Measurements from ENCODE around the gene SULT1B1. TPM values are rescaled to one million over a fixed set of nuclear protein-coding genes. Genes with fewer than 3 reads are reported as not detected.

Gene SULT1B1
- total RNA-seq, 1 experiment from 2014 or later: 0.04 TPM

DNA sequence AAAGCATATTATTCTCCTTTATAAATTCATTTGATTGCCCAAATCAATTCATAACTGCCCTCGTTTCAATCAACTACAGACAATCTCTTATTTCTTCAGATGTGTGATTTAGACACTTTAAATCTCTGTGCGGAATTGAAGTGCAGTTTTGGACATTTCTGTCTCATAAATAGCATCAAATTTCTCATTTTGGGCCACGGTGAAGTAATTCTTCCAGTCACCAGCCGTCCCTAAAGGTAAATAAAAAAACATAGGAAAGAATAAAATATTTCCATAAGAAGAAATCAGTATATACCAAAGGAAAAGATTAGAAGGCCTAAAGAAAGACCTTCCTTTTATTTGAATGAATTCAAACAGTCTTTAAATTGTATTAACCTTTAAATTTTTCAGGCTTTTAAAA lies 33.4 kb downstream of the SULT1B1 start:
- no peak for ATAC-seq
- no peaks in the 10 kb centered on the region for H3K27me3 Mint-ChIP-seq (ENCODE audit: low read depth)
- CTCF ChIA-PET: no interaction called here

More for the DNA sequence above, 33.4 kb downstream of the SULT1B1 start:
- peaks cover 6% of the 10 kb centered on the region for H3K4me1 Mint-ChIP-seq
- H3K4me3 Mint-ChIP-seq: no peak overlapping the region
- H3K27ac Mint-ChIP-seq: no peak overlapping the region
- TF ChIP-seq, protein P1, sequence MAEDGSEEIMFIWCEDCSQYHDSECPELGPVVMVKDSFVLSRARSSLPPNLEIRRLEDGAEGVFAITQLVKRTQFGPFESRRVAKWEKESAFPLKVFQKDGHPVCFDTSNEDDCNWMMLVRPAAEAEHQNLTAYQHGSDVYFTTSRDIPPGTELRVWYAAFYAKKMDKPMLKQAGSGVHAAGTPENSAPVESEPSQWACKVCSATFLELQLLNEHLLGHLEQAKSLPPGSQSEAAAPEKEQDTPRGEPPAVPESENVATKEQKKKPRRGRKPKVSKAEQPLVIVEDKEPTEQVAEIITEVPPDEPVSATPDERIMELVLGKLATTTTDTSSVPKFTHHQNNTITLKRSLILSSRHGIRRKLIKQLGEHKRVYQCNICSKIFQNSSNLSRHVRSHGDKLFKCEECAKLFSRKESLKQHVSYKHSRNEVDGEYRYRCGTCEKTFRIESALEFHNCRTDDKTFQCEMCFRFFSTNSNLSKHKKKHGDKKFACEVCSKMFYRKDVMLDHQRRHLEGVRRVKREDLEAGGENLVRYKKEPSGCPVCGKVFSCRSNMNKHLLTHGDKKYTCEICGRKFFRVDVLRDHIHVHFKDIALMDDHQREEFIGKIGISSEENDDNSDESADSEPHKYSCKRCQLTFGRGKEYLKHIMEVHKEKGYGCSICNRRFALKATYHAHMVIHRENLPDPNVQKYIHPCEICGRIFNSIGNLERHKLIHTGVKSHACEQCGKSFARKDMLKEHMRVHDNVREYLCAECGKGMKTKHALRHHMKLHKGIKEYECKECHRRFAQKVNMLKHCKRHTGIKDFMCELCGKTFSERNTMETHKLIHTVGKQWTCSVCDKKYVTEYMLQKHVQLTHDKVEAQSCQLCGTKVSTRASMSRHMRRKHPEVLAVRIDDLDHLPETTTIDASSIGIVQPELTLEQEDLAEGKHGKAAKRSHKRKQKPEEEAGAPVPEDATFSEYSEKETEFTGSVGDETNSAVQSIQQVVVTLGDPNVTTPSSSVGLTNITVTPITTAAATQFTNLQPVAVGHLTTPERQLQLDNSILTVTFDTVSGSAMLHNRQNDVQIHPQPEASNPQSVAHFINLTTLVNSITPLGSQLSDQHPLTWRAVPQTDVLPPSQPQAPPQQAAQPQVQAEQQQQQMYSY (CRISPR knock-in tag; IDR thresholded peaks at IDR 0.05): no peak
- TF ChIP-seq GTF2I (CRISPR knock-in tag; conservative IDR thresholded peaks at IDR 0.05): no peak
- TF ChIP-seq ZNF281 (CRISPR knock-in tag; IDR thresholded peaks at IDR 0.05): no peak
- TF ChIP-seq ZNF416 (CRISPR knock-in tag; IDR thresholded peaks at IDR 0.05): no peak
- no peak for TF ChIP-seq MXD4 (CRISPR knock-in tag; IDR thresholded peaks at IDR 0.05; ENCODE audit: borderline replicate concordance)
- TF ChIP-seq E2F4 (CRISPR knock-in tag; IDR thresholded peaks at IDR 0.05; ENCODE audit: borderline replicate concordance, low read depth): no peak
- TF ChIP-seq, protein P2, sequence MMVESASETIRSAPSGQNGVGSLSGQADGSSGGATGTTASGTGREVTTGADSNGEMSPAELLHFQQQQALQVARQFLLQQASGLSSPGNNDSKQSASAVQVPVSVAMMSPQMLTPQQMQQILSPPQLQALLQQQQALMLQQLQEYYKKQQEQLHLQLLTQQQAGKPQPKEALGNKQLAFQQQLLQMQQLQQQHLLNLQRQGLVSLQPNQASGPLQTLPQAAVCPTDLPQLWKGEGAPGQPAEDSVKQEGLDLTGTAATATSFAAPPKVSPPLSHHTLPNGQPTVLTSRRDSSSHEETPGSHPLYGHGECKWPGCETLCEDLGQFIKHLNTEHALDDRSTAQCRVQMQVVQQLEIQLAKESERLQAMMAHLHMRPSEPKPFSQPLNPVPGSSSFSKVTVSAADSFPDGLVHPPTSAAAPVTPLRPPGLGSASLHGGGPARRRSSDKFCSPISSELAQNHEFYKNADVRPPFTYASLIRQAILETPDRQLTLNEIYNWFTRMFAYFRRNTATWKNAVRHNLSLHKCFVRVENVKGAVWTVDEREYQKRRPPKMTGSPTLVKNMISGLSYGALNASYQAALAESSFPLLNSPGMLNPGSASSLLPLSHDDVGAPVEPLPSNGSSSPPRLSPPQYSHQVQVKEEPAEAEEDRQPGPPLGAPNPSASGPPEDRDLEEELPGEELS (CRISPR knock-in tag; IDR thresholded peaks at IDR 0.05): no peak
- no peak for TF ChIP-seq MAX (CRISPR knock-in tag; IDR thresholded peaks at IDR 0.05)
- no peak for TF ChIP-seq SMAD4 (CRISPR knock-in tag; IDR thresholded peaks at IDR 0.05)
- TF ChIP-seq NFATC4 (CRISPR knock-in tag; IDR thresholded peaks at IDR 0.05): no peak
- no peak for TF ChIP-seq CREM (CRISPR knock-in tag; IDR thresholded peaks at IDR 0.05)
- no peak for TF ChIP-seq ZNF317 (CRISPR knock-in tag; IDR thresholded peaks at IDR 0.05; ENCODE audit: borderline replicate concordance, low read depth)
- no peak for TF ChIP-seq ELF4 (CRISPR knock-in tag; IDR thresholded peaks at IDR 0.05; ENCODE audit: low read depth)
- no peak for TF ChIP-seq GRHL2 (CRISPR knock-in tag; IDR thresholded peaks at IDR 0.05; ENCODE audit: insufficient replicate concordance, severe bottlenecking)
- TF ChIP-seq HMGXB4 (CRISPR knock-in tag; IDR thresholded peaks at IDR 0.05): no peak
- no peak for TF ChIP-seq NFE2L1 (CRISPR knock-in tag; IDR thresholded peaks at IDR 0.05)
- no peak for TF ChIP-seq NR2C2 (CRISPR knock-in tag; IDR thresholded peaks at IDR 0.05)
- no peak for TF ChIP-seq ZMAT4 (CRISPR knock-in tag; IDR thresholded peaks at IDR 0.05)
- H3K36me3 Mint-ChIP-seq: no peaks in the 10 kb centered on the region; the same call in 1 of the 2 replicates
- peaks cover 5% of the 10 kb centered on the region; the same call in 1 of the 2 replicates for H3K9me3 Mint-ChIP-seq
- POLR2A ChIA-PET: no interaction called here
- no peak for DNase-seq (ENCODE audit: low spot score)

All from WTC11 (cell line).